DMS 273 (cell line): ENCODE data around the gene ZFYVE27.
A peak's percentile ranks its signal among the peaks of the same experiment; 100 is the strongest.

ENCODE experiments used
- DNase-seq: peaks from one replicate; lab custom pipeline; 2025; ENCODE audit not compliant: unreplicated experiment; lab: John Stamatoyannopoulos, UW

Gene ZFYVE27

DNA sequence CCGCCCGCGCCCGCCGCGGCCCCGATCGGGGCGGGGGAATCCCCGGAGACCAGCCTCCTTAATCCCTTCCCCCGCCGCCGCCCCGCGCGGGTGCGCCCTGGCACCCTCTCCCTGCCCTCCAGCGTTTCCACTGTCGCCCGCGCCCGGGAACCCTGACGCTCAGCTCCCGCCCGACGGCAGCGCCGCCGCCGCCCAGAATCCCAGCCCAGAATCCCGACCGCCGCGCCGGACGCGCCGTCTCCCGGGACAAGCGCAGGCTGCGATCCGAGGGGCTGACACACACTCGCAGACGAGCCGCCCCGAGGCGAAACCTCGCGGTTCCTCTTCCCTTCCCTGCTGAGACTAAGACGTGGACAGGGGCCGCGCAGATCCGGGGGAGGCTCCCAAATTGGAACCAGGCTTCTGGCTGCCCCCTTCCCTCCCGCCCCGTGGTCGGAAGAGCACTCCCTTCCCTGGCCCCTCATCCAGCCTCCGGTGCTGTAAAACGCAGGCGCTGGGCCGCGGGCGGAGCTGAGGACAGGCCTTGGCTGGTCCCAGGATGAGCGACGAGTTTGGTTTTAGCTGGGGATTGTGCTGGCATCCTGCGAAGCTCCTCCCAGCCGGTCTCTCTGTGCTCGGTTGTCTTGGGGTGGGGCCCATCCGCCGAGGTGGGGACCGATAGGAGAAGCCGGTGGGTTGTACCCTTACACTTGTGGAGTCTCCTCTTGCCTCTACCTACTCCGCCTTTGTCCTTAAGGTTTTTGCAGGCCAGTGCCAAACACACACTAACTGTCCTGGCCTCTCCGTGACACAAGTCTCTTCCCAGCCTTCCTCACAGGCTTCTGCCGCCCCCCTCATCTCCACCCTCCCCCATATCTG, 22.3 kb upstream of the ZFYVE27 start:
- DNase-seq, result peak; percentile 81

GRCh38 chr10:97715259-97715874, 21.6 kb upstream of the ZFYVE27 start:
- DNase-seq, result no peak

GRCh38 chr10:97717627-97718026, 19.3 kb upstream of the ZFYVE27 start:
- DNase-seq, result no peak

GRCh38 chr10:97718178-97718577, 18.8 kb upstream of the ZFYVE27 start:
- no peak for DNase-seq

DNA sequence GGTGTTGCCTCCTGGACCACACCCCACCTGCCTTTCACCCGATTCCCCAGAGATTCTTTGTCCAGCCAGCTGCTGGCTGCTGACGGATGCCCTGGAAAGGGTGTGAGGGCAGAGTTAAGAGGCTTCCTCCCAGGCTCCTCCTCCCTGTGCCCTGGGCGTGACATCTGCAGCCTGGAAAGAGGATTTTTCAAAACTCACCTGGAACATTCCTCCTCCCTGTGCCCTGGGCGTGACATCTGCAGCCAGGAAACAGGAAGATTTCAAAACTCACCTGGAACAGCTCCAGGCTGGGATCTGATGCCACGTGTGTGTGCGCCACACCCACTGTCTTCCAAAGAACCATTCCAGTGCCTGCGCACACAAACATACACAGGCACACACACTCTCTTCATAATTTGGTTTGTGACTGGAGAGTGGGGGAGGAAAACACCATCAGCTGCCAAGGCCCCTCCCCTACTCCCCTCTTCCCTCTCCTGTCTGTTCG, 18.2 kb upstream of the ZFYVE27 start:
- DNase-seq, result peak; percentile 29

DNA sequence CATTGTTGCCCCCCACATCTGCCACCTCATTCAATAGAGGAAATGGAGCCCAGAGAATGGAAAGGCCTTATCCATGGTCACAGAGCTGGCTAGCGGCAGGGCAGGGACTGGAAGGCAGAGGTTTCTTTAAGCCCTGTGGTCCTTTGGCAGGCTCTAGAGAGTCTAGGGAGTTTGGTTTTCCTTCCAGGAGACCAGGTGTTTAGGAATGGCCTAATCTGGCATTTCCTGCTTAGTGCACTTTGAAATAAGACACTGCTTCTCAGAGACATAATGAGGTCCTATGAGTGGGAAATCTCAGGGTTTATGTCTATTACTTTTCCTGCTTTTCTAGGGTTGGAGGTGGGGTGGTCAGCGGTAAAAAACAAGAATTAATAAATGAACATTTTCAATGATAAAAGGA, 17.3 kb upstream of the ZFYVE27 start:
- DNase-seq, result peak; percentile 39

DNA sequence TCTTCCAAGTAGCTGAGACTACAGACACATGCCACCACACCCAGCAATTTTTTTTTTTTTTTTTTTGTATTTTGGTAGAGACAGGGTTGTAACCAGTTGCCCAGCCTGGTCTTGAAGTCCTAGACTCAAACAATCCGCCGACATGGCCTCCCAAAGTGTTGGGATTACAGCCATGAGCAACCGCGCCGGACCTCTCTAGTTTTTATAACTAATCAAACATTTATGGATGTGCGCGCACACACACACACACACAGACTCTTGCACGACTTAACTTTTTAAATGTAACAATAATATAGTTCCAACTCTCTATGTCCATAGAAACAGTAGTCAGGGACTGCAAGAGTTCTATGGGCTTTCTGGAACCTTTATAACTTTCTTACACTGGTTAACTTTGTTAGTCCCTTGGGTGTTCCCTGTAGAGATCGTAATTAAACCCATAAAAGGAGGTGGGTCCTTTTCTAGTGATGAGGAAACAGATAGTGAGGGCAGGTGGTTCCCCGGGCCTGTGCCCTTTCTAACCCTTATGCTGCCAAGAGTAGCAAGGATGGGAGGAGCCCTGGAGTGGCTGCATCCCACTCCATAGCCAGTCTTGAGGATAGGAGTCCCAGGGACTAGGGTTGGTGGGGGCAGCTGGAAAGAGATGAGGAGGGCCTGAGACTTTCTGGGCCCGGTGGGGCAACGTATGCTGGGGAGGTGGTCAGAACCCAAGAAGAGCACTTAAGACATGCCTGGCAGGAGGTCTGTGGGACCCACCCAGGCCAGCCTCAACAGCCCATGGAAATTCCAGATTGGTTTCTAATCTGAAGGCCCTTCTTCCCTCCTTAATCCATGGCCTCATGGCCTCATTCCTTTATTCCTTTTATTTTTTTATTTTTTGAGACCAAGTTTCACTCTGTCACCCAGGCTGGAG, 14.8 kb upstream of the ZFYVE27 start:
- no peak for DNase-seq

GRCh38 chr10:97723001-97723400, 13.9 kb upstream of the ZFYVE27 start:
- DNase-seq, result no peak

DNA sequence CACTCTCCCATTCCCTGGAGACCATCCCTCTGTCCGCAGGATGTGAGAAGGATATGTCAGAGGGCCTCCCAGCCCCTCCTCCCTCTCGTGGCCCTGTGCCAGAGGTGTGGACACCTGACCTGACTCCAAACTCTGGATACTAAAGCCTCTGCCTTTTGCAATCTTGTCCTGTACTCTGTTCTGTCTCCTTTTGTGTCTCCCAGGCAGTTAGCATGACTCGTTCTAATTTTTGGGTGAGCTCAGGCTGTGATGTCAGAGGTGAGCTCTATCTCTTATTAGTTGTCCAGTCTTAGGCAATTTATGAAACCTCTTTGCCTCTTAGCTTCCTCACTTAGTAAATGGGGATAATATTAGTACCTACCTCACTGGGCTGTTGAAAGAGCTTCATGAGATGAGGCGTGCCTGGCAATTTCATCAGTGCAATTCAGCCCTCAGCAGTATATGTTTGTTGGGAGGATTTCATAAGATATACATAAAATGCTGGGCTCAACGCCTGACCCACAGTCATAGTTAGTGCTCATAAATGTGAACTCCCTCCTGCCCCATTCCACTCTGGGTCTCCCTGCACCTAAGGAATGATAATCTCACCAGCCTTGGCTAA, 12.5 kb upstream of the ZFYVE27 start:
- DNase-seq, result no peak

GRCh38 chr10:97726636-97727178, 10.2 kb upstream of the ZFYVE27 start:
- DNase-seq, result no peak

- no peak for DNase-seq
These were observed 7.9 kb upstream of the ZFYVE27 start for GRCh38 chr10:97729014-97729413.

DNA sequence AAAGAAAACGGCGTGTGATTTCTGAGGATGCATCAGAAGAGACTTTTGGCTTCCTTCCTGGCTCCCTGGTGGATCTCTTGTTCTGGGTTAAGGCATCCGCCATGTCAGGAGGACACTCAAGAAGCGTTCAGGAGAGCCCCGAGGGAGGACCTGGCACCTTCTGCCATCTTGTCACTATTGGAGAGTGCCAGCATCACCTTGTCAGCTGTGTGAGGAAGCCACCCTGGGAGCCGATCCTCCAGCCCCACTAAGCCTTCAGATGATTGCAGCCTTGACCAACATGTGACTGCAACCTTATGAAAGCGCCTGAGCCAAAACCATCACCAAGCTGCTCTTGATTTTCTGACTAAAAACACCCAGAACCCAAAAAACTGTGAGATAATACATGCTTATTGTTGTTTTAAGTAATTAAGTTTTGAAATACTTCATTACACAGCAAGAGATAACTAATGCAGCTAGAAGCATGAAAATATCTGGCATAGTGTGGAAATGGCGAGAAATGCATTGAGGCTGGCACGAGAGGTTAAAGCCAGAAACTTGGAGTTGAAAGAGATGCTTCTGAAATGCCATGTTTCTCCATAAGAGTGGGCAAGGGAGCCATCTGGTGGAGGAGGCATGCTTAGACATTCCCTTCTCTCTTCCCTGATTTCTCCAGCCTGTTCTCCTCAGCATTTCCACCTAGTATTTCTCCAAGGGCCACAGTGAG, 5.4 kb upstream of the ZFYVE27 start:
- DNase-seq, result peak; percentile 86

GRCh38 chr10:97732052-97732359, 4.9 kb upstream of the ZFYVE27 start:
- no peak for DNase-seq

DNA sequence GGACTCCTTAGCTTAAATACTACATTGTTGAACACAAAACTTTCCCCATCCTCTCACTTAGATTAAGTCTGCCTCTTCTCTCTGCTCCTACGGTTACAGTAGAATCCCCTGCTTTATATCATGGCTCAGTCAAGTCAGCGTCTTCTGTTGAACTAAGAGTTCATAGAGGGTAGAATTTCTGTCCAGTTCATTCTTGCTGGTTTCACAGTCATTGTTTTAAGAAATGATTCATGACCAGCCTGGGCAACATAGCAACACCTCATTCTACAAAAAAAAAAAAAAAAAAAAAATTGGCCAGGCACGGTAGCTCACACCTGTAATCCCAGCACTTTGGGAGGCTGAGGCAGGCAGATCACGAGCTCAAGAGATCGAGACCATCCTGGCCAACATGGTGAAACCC, 3.7 kb upstream of the ZFYVE27 start:
- no peak for DNase-seq

GRCh38 chr10:97734021-97734420, 2.9 kb upstream of the ZFYVE27 start:
- DNase-seq, result no peak

DNA sequence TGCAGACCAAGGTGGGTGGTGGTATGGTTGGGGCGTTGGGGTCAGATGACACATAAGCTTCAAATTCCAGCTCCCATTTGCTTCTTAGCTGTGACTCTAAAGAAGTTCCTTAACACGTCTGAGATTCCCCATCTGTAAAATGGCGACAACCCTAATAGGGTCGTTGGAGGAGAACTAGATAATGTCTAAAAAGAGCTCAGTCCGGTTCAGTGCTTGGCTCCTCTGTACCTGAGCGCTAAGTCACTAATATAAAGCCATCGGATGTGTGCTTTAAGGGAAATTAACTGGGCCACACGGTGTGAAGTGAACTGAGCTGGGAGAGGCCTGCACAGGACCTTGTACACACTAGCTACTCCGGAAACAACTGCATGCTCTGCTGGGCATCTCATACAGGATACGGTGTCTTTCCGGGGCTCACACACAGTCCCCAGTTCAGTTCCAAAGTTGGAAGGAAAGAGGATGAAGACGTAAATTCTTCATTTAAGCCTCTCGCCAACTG, 476 bp upstream of the ZFYVE27 start:
- DNase-seq, result no peak

DNA sequence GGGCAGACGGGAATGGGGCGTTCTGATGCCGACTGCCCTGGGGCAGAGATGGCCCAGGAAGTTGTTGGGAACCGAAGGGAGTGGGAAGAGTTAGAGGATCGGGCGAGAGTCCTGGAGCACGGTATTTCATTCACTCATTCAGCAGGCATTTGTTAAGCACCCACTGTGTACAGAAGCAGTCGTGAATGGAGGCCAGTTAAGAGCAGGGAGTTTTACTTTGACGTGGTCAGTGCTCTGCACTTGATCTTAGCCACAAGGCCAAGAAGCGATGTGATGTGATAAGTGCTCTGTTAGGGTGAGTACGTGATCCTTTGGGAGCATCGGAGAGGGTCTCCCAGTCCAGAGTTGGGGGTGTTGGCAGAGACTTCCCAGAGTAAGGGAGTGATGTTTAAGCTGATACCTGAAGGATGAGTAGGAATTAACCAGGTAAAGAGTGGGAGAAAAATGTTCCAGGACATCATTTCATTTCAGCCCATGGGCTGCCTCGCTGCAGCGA, 890 bp downstream of the ZFYVE27 start:
- DNase-seq, result no peak

- DNase-seq, result no peak
These were observed 1.7 kb downstream of the ZFYVE27 start for GRCh38 chr10:97738616-97739015.

GRCh38 chr10:97740613-97741012, 3.7 kb downstream of the ZFYVE27 start:
- no peak for DNase-seq
